H1 (cell line): ENCODE data around the gene PRKCZ. TPM values are rescaled to one million over a fixed set of nuclear protein-coding genes. Genes with fewer than 3 reads are reported as not detected.

Experiments used
- CTCF ChIA-PET: fragments of 300-600 bp; sonication (Branson Sonifier 250); formaldehyde crosslinking; loops from one replicate; lab custom pipeline; 2021; ENCODE audit not compliant: partially characterized antibody; lab: Charles Lee
- POLR2A ChIA-PET: fragments of 300-600 bp; sonication (Branson Sonifier 250); formaldehyde crosslinking; loops from one replicate; lab custom pipeline; 2021; ENCODE audit warnings: inconsistent platforms; ENCODE audit not compliant: partially characterized antibody; lab: Charles Lee
- DNase-seq, 2 experiments: peaks; one replicate each; pipeline versions ENCODE4 v3.0.0 to v3.0.0-alpha.2; 2010 to 2022; ENCODE audit warnings: low spot score in 2 of 2, low read depth in 1 of 2, mixed read lengths in 1 of 2
- FAIRE-seq: peaks from 2 replicates; lab custom pipeline; 2011; peaks lifted over from hg19 to GRCh38; lab: Jason Lieb, UNC
- H2AFZ ChIP-seq: 2 replicates; pipeline ENCODE4 v1.8.1; 2012; ENCODE audit warnings: low read length, inconsistent platforms
- H2AK5ac ChIP-seq: 2 replicates; pipeline ENCODE4 v1.6.1; 2013; ENCODE audit warnings: low read depth, low read length
- H2BK120ac ChIP-seq: replicated peaks from 2 replicates; pipeline ENCODE3; 2013; ENCODE audit warnings: low read depth, low read length, inconsistent platforms
- H2BK12ac ChIP-seq: 2 replicates; pipeline ENCODE4 v1.6.1; 2013; ENCODE audit warnings: low read depth, low read length
- H2BK15ac ChIP-seq: 2 replicates; pipeline ENCODE4 v1.6.1; 2013; ENCODE audit warnings: low read length
- H2BK20ac ChIP-seq: 2 replicates; pipeline ENCODE4 v1.6.1; 2013; ENCODE audit warnings: low read length
- H2BK5ac ChIP-seq: 2 replicates; pipeline ENCODE4 v1.6.1; 2013; ENCODE audit warnings: low read depth, low read length
- H3K14ac ChIP-seq: 2 replicates; pipeline ENCODE4 v1.6.1; 2013; ENCODE audit warnings: inconsistent platforms; ENCODE audit not compliant: insufficient read length
- H3K18ac ChIP-seq: 2 replicates; pipeline ENCODE4 v1.6.1; 2013; ENCODE audit warnings: low read length; ENCODE audit errors: extremely low read depth
- H3K23ac ChIP-seq: 2 replicates; pipeline ENCODE4 v1.6.1; 2013; ENCODE audit warnings: inconsistent platforms; ENCODE audit not compliant: insufficient read length
- H3K23me2 ChIP-seq: 2 replicates; pipeline ENCODE4 v1.6.1; 2013; ENCODE audit warnings: low read depth, low read length
- H3K27ac ChIP-seq: 2 replicates; pipeline ENCODE4 v1.6.1; 2011; ENCODE audit warnings: low read depth, low read length, inconsistent platforms
- H3K27me3 ChIP-seq, 4 experiments: replicated peaks in 1 of 4; 1 replicate in 1 of 4; 2 replicates in 3 of 4; pipeline versions ENCODE4 v1.6.1 to v1.8.1; 2011 to 2013; ENCODE audit warnings: low read length in 3 of 4, mild to moderate bottlenecking in 3 of 4, inconsistent platforms in 2 of 4, mixed read lengths in 2 of 4, moderate library complexity in 1 of 4; ENCODE audit not compliant: control insufficient read depth in 3 of 4, insufficient read depth in 3 of 4; ENCODE audit errors: extremely low read depth in 1 of 4
- H3K36me3 ChIP-seq, 4 experiments: 2 replicates each; pipeline versions ENCODE4 v1.6.1 to v1.8.1; 2011 to 2013; ENCODE audit warnings: mild to moderate bottlenecking in 4 of 4, low read length in 3 of 4, moderate library complexity in 2 of 4, control low read depth in 1 of 4, inconsistent platforms in 1 of 4; ENCODE audit not compliant: insufficient read depth in 4 of 4, control insufficient read depth in 2 of 4
- H3K4ac ChIP-seq: replicated peaks from 2 replicates; pipeline ENCODE3; 2013; ENCODE audit warnings: low read length, low read depth, mixed read lengths, inconsistent platforms; ENCODE audit not compliant: insufficient read length
- H3K4me1 ChIP-seq, 4 experiments: replicated peaks in 1 of 4; 1 replicate in 1 of 4; 2 replicates in 3 of 4; pipeline versions ENCODE4 v1.6.1 to v1.8.1; 2011 to 2013; ENCODE audit warnings: low read length in 3 of 4, inconsistent platforms in 2 of 4, mixed read lengths in 1 of 4; ENCODE audit not compliant: insufficient read depth in 4 of 4, control insufficient read depth in 3 of 4
- H3K4me2 ChIP-seq, 2 experiments: 2 replicates each; pipeline versions ENCODE4 v1.6.1 to v1.8.1; 2011 to 2013; ENCODE audit warnings: low read depth in 2 of 2, low read length in 2 of 2, control low read depth in 1 of 2, inconsistent platforms in 1 of 2, mild to moderate bottlenecking in 1 of 2; ENCODE audit not compliant: insufficient read depth in 1 of 2
- H3K4me3 ChIP-seq, 4 experiments: fragments of 200-600, 300-600 bp in 1 of 4; sonication (generic), shearing (Covaris generic), sonication (Bioruptor Twin) in 1 of 4; 2 replicates each; pipeline versions ENCODE4 v1.5.1 to v1.8.1; 2011 to 2016; ENCODE audit warnings: low read length in 4 of 4, low read depth in 3 of 4, control low read depth in 2 of 4, inconsistent platforms in 2 of 4, mild to moderate bottlenecking in 2 of 4, mixed read lengths in 1 of 4, moderate library complexity in 1 of 4; ENCODE audit not compliant: insufficient read depth in 2 of 4; ENCODE audit errors: extremely low read depth in 1 of 4
- H3K56ac ChIP-seq: replicated peaks from 2 replicates; pipeline ENCODE3; 2013; ENCODE audit warnings: low read depth, mild to moderate bottlenecking, mixed read lengths, low read length, inconsistent platforms; ENCODE audit not compliant: insufficient read length
- H3K79me1 ChIP-seq: 2 replicates; pipeline ENCODE4 v1.6.1; 2013; ENCODE audit warnings: low read depth, low read length, control low read depth
- H3K79me2 ChIP-seq, 2 experiments: 2 replicates each; pipeline versions ENCODE4 v1.6.1 to v1.8.1; 2012 to 2013; ENCODE audit warnings: low read length in 2 of 2, mild to moderate bottlenecking in 2 of 2, inconsistent platforms in 1 of 2; ENCODE audit not compliant: insufficient read depth in 2 of 2, control insufficient read depth in 1 of 2
- H3K9ac ChIP-seq, 4 experiments: replicated peaks in 1 of 4; 1 replicate in 1 of 4; 2 replicates in 3 of 4; pipeline versions ENCODE4 v1.6.1 to v1.8.1; 2011 to 2013; ENCODE audit warnings: low read depth in 3 of 4, low read length in 3 of 4, control low read depth in 2 of 4, mild to moderate bottlenecking in 2 of 4, moderate library complexity in 2 of 4, inconsistent platforms in 1 of 4; ENCODE audit errors: extremely low read depth in 1 of 4
- H3K9me3 ChIP-seq, 2 experiments: 2 replicates each; pipeline versions ENCODE4 v1.6.1 to v1.8.1; 2012 to 2013; ENCODE audit warnings: mild to moderate bottlenecking in 2 of 2, moderate library complexity in 2 of 2, control low read depth in 1 of 2, inconsistent platforms in 1 of 2, low read depth in 1 of 2, low read length in 1 of 2, mixed read lengths in 1 of 2; ENCODE audit not compliant: insufficient read depth in 2 of 2
- H4K20me1 ChIP-seq, 2 experiments: replicated peaks in 1 of 2; 2 replicates each; pipeline versions ENCODE3 to v1.8.1; 2011 to 2013; ENCODE audit warnings: inconsistent platforms in 2 of 2, low read length in 2 of 2, mild to moderate bottlenecking in 1 of 2; ENCODE audit not compliant: insufficient read depth in 2 of 2, control insufficient read depth in 1 of 2
- H4K5ac ChIP-seq: 2 replicates; pipeline ENCODE4 v1.6.1; 2013; ENCODE audit warnings: low read length, low read depth, mixed read lengths, inconsistent platforms; ENCODE audit not compliant: insufficient read length
- H4K8ac ChIP-seq: 2 replicates; pipeline ENCODE4 v1.8.0; 2013; ENCODE audit warnings: mild to moderate bottlenecking, moderate library complexity, low read length, inconsistent platforms; ENCODE audit not compliant: insufficient read depth; ENCODE audit errors: extremely low read depth
- H4K91ac ChIP-seq: replicated peaks from 2 replicates; pipeline ENCODE3; 2013; ENCODE audit warnings: low read length, mixed read lengths, inconsistent platforms; ENCODE audit not compliant: insufficient read length
- BCL11A ChIP-seq, 2 experiments: IDR thresholded peaks; one replicate each; pipeline ENCODE4 v1.6.1; 2011; ENCODE audit warnings: low read depth in 2 of 2, low read length in 2 of 2, mild to moderate bottlenecking in 2 of 2
- CBX5 ChIP-seq: fragments of 300-800, 300-1000 bp; sonication (generic); IDR thresholded peaks from 2 replicates; pipeline ENCODE4 v1.7.1; 2016; ENCODE audit warnings: antibody characterized with exemption, low read length, low read depth
- CEBPB ChIP-seq: IDR thresholded peaks from 2 replicates; pipeline ENCODE4 v1.6.1; 2012; ENCODE audit warnings: low read depth, low read length
- JUND ChIP-seq: IDR thresholded peaks from 2 replicates; pipeline ENCODE4 v1.6.1; 2011; ENCODE audit warnings: mild to moderate bottlenecking, improper control_type of control experiment, low read length
- KDM1A ChIP-seq: fragments of 200-600, 300-600 bp; sonication (generic); IDR thresholded peaks from 2 replicates; pipeline ENCODE4 v1.7.1; 2016; ENCODE audit warnings: mild to moderate bottlenecking, low read length, borderline replicate concordance
- KDM5A ChIP-seq: fragments of 200-600 bp; IDR thresholded peaks from 2 replicates; pipeline ENCODE4 v1.7.1; 2012; ENCODE audit warnings: mild to moderate bottlenecking, low read length, inconsistent platforms, mixed read lengths
- MAFK ChIP-seq: IDR thresholded peaks from 2 replicates; pipeline ENCODE4 v1.6.1; 2012; ENCODE audit warnings: low read depth, mild to moderate bottlenecking, improper control_type of control experiment, low read length
- NRF1 ChIP-seq: IDR thresholded peaks from 2 replicates; pipeline ENCODE4 v1.6.1; 2011; ENCODE audit warnings: mild to moderate bottlenecking, low read depth, low read length, improper control_type of control experiment
- POU5F1 ChIP-seq: IDR thresholded peaks from 2 replicates; pipeline ENCODE4 v1.6.1; 2011; ENCODE audit warnings: low read depth, mild to moderate bottlenecking, low read length, moderate library complexity
- RBBP5 ChIP-seq: IDR thresholded peaks from 2 replicates; pipeline ENCODE4 v1.7.1; 2012; ENCODE audit warnings: low read depth, mild to moderate bottlenecking, inconsistent platforms, low read length, moderate library complexity, borderline replicate concordance
- RFX5 ChIP-seq: IDR thresholded peaks from 2 replicates; pipeline ENCODE4 v1.6.1; 2011; ENCODE audit warnings: low read depth, low read length, improper control_type of control experiment, borderline replicate concordance
- RXRA ChIP-seq: IDR thresholded peaks from 2 replicates; pipeline ENCODE4 v1.6.1; 2011; ENCODE audit warnings: low read depth, mild to moderate bottlenecking, low read length, moderate library complexity; ENCODE audit not compliant: insufficient read depth
- SAP30 ChIP-seq: fragments of 300-600 bp; sonication (generic); IDR thresholded peaks from 2 replicates; pipeline ENCODE4 v1.7.1; 2012; ENCODE audit warnings: low read length, moderate library complexity, mild to moderate bottlenecking, inconsistent platforms; ENCODE audit not compliant: insufficient read depth, insufficient replicate concordance
- TAF7 ChIP-seq: optimal IDR thresholded peaks from 2 replicates; pipeline ENCODE3; 2011; ENCODE audit warnings: low read depth, mild to moderate bottlenecking, inconsistent platforms, low read length, moderate library complexity, borderline replicate concordance
- YY1 ChIP-seq: IDR thresholded peaks from 2 replicates; pipeline ENCODE4 v1.6.1; 2011; ENCODE audit warnings: low read depth, mild to moderate bottlenecking, low read length
- WGBS, 2 experiments: shearing (Covaris generic) in 1 of 2; methylation state at CpG; one replicate each; pipeline versions ENCODE4 v1.1.6 to v1.1.7; 2013 to 2015; ENCODE audit warnings: low lambda C conversion rate in 2 of 2, mixed read lengths in 2 of 2, inconsistent platforms in 1 of 2, low coverage in 1 of 2, missing lambda C conversion rate in 1 of 2; ENCODE audit not compliant: insufficient replicate concordance in 2 of 2, insufficient coverage in 1 of 2, insufficient read length in 1 of 2; ENCODE audit errors: extremely low coverage in 1 of 2, missing lambda C conversion rate in 1 of 2; 5-methylcytosine and 5-hydroxymethylcytosine counted together
- polyA plus RNA-seq, 7 experiments: library from polyadenylated mRNA; depleted of rRNA in 3 of 7; stranded (reverse) in 5 of 7; unstranded in 2 of 7; fragments of >200 nt in 5 of 7; fragments of 200-250 nt in 2 of 7; gene quantifications; 1 replicate in 5 of 7; 2 replicates in 1 of 7; 4 replicates in 1 of 7; pipeline versions ENCODE4 v1.2.1 to v1.2.3, GENCODE V29; 2011 to 2013; ENCODE audit warnings: missing spikeins in 2 of 7, mixed read lengths in 2 of 7
- total RNA-seq: library from RNA; stranded (reverse); fragmentation: NEBNext Ultra II Directional; extraction: Animal tissue kit (Norgen Biotek cat#: 25700); gene quantifications from 2 replicates; pipeline ENCODE4 v1.2.1, GENCODE V29; 2021

Gene PRKCZ
- total and polyA plus RNA-seq, 2 of the 8 experiments (the other 6 are each of a cell fraction or from before 2014, with no cell fraction given), result 37.4 to 45.1 TPM

- Histone ChIP-seq H3K4me2 (no peak overlapping the region), H3K23ac (no peak overlapping the region), H2BK12ac (0 out of 2 replicates have a peak overlapping the region, but pooled peaks have one; percentile 63), H3K36me3 (no peaks in the 10 kb centered on the region), H3K4me1 (peaks cover 0 to 5% (median 2%) of the 10 kb centered on the region in 4 experiments; a peak in 6 of 7 replicates), H4K91ac (peak overlapping the region; percentile 89), H3K27ac (no peak overlapping the region), H4K5ac (no peak overlapping the region), H3K79me2 (no peaks in the 10 kb centered on the region), H2BK120ac (peak overlapping the region; percentile 54), H4K8ac (no peak overlapping the region), H4K20me1 (peaks cover 0 to 3% of the 10 kb centered on the region in 2 experiments), H3K9ac (no peak overlapping the region), H3K4me3 (no peak overlapping the region), H2AK5ac (no peak overlapping the region), H3K18ac (no peak overlapping the region), H3K56ac (no peak overlapping the region), H2BK15ac (peak overlapping the region; percentile 84; the same call in 1 of the 2 replicates), H2AFZ (no peak overlapping the region), H3K79me1 (no peaks in the 10 kb centered on the region), H3K9me3 (no peaks in the 10 kb centered on the region), H3K14ac (no peak overlapping the region), H3K4ac (peak overlapping the region; percentile 23), H3K27me3 (peaks cover 0 to 7% (median 0%) of the 10 kb centered on the region in 4 experiments; a peak in 3 of 7 replicates), H3K23me2 (no peaks in the 10 kb centered on the region; the same call in 1 of the 2 replicates), H2BK5ac (peak overlapping the region; percentile 63; the same call in 1 of the 2 replicates), H2BK20ac (no peak overlapping the region)
- WGBS, 2 experiments, result 85% methylated on average over 4 of the region's 4 CpGs; no CpG with 5 or more reads in 1 of the 2 experiments
- POLR2A ChIA-PET, result no interaction called here
- CTCF ChIA-PET, result interaction anchor here (0.6 to 8.8 kb wide), 8 partner anchors 10 to 133 kb away, joined by 3 to 249 read pairs (median 16); no protein-coding TSS in a partner anchor
- DNase-seq, result no peak
- no peak for FAIRE-seq
- no peak for TF ChIP-seq KDM1A
- TF ChIP-seq BCL11A (IDR thresholded peaks at IDR 0.05; ENCODE audit: low read depth in 2 of 2, low read length in 2 of 2), result no peak
- TF ChIP-seq JUND, result no peak
- TF ChIP-seq RXRA, result no peak
- no peak for TF ChIP-seq MAFK
- no peak for TF ChIP-seq POU5F1
- TF ChIP-seq KDM5A, result no peak
- no peak for TF ChIP-seq RFX5
- TF ChIP-seq CBX5, result no peak
- no peak for TF ChIP-seq SAP30
- TF ChIP-seq TAF7, result no peak
- no peak for TF ChIP-seq NRF1
- no peak for TF ChIP-seq CEBPB
- TF ChIP-seq YY1, result no peak
- TF ChIP-seq RBBP5, result no peak
These were observed 8.3 kb upstream of the PRKCZ start for GRCh38 chr1:2041887-2042286.
